GM18505 (cell line): Measurements from ENCODE around the gene PRR18.

Experiments
- ATAC-seq: cut with Tn5 transposase; IDR thresholded peaks from one replicate; pipeline ENCODE4 v1.9.1; 2021; ENCODE audit not compliant: unreplicated experiment
- POLR2A ChIP-seq: IDR thresholded peaks from 4 replicates; pipeline ENCODE4 v1.6.1; 2011; ENCODE audit warnings: borderline replicate concordance; ENCODE audit not compliant: insufficient read depth, insufficient read length; ENCODE audit errors: extremely low read depth

Gene PRR18

GRCh38 chr6:166284640-166285039 lies 23.6 kb downstream of the PRR18 start:
- ATAC-seq = no peak
- TF ChIP-seq POLR2A = no peak

- no peak for TF ChIP-seq POLR2A
- ATAC-seq = no peak
Observed at GRCh38 chr6:166282394-166283032, 25.7 kb downstream of the PRR18 start.

- no peak for TF ChIP-seq POLR2A
- ATAC-seq = no peak
Observed at GRCh38 chr6:166281104-166281503, 27.1 kb downstream of the PRR18 start.

- no peak for ATAC-seq
- no peak for TF ChIP-seq POLR2A
Observed at GRCh38 chr6:166279393-166279679, 28.9 kb downstream of the PRR18 start.

- no peak for ATAC-seq
- no peak for TF ChIP-seq POLR2A
Observed at GRCh38 chr6:166278579-166279392, 29.4 kb downstream of the PRR18 start.

GRCh38 chr6:166277892-166278578 lies 30.2 kb downstream of the PRR18 start:
- ATAC-seq = no peak

GRCh38 chr6:166277018-166277417 lies 31.2 kb downstream of the PRR18 start:
- no peak for ATAC-seq
- TF ChIP-seq POLR2A = no peak

More at GRCh38 chr6:166277892-166278578, 30.2 kb downstream of the PRR18 start:
- no peak for TF ChIP-seq POLR2A

GRCh38 chr6:166275714-166276166 lies 32.5 kb downstream of the PRR18 start:
- peak; percentile 84 for ATAC-seq
- TF ChIP-seq POLR2A = no peak

- no peak for TF ChIP-seq POLR2A
- ATAC-seq = no peak
Observed at GRCh38 chr6:166274739-166275370, 33.3 kb downstream of the PRR18 start.

- no peak for TF ChIP-seq POLR2A
- ATAC-seq = no peak
Observed at GRCh38 chr6:166274163-166274562, 34.0 kb downstream of the PRR18 start.

GRCh38 chr6:166271376-166271765 lies 36.8 kb downstream of the PRR18 start:
- no peak for TF ChIP-seq POLR2A
- no peak for ATAC-seq

- ATAC-seq = no peak
Observed at GRCh38 chr6:166270706-166271375, 37.4 kb downstream of the PRR18 start.

GRCh38 chr6:166269301-166270039 lies 38.7 kb downstream of the PRR18 start:
- TF ChIP-seq POLR2A = no peak
- ATAC-seq = no peak

More at GRCh38 chr6:166270706-166271375, 37.4 kb downstream of the PRR18 start:
- no peak for TF ChIP-seq POLR2A

GRCh38 chr6:166268431-166268830 lies 39.8 kb downstream of the PRR18 start:
- TF ChIP-seq POLR2A = no peak
- no peak for ATAC-seq
